ENCODE results near the gene AOPEP. TPM values are rescaled to one million over a fixed set of nuclear protein-coding genes. Genes with fewer than 3 reads are reported as not detected.

The AOPEP gene
- total and polyA plus RNA-seq, 9 of the 15 experiments (the other 6 are each of a cell fraction or from before 2014, with no cell fraction given) = 4.5 to 19.3 (median 13.5) TPM

- TF ChIP-seq, protein P1, sequence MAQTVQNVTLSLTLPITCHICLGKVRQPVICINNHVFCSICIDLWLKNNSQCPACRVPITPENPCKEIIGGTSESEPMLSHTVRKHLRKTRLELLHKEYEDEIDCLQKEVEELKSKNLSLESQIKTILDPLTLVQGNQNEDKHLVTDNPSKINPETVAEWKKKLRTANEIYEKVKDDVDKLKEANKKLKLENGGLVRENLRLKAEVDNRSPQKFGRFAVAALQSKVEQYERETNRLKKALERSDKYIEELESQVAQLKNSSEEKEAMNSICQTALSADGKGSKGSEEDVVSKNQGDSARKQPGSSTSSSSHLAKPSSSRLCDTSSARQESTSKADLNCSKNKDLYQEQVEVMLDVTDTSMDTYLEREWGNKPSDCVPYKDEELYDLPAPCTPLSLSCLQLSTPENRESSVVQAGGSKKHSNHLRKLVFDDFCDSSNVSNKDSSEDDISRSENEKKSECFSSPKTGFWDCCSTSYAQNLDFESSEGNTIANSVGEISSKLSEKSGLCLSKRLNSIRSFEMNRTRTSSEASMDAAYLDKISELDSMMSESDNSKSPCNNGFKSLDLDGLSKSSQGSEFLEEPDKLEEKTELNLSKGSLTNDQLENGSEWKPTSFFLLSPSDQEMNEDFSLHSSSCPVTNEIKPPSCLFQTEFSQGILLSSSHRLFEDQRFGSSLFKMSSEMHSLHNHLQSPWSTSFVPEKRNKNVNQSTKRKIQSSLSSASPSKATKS (CRISPR knock-in tag; IDR thresholded peaks at IDR 0.05) = no peak
- TF ChIP-seq ZKSCAN8 (CRISPR knock-in tag; IDR thresholded peaks at IDR 0.05) = no peak
- no peak for TF ChIP-seq ZEB2 (IDR thresholded peaks at IDR 0.05)
- TF ChIP-seq CREM (IDR thresholded peaks at IDR 0.05; ENCODE audit: low read depth) = no peak
- no peak for TF ChIP-seq XRCC3 (IDR thresholded peaks at IDR 0.05)
- TF ChIP-seq MAFF (IDR thresholded peaks at IDR 0.05; ENCODE audit: low read length) = peak; percentile 87
- no peak for TF ChIP-seq CTCFL (IDR thresholded peaks at IDR 0.05; ENCODE audit: borderline replicate concordance, insufficient read depth, low read depth, low read length, poor library complexity, severe bottlenecking)
- no peak for TF ChIP-seq ZMIZ1 (IDR thresholded peaks at IDR 0.05; ENCODE audit: low read depth in 2 of 2, low read length in 2 of 2)
- peak; percentile 95 for TF ChIP-seq NFE2 (IDR thresholded peaks at IDR 0.05; ENCODE audit: low read depth)
- no peak for TF ChIP-seq FOXJ3 (CRISPR knock-in tag; IDR thresholded peaks at IDR 0.05)
- no peak for TF ChIP-seq HEY1 (CRISPR knock-in tag; IDR thresholded peaks at IDR 0.05; ENCODE audit: borderline replicate concordance)
- TF ChIP-seq, protein P2, sequence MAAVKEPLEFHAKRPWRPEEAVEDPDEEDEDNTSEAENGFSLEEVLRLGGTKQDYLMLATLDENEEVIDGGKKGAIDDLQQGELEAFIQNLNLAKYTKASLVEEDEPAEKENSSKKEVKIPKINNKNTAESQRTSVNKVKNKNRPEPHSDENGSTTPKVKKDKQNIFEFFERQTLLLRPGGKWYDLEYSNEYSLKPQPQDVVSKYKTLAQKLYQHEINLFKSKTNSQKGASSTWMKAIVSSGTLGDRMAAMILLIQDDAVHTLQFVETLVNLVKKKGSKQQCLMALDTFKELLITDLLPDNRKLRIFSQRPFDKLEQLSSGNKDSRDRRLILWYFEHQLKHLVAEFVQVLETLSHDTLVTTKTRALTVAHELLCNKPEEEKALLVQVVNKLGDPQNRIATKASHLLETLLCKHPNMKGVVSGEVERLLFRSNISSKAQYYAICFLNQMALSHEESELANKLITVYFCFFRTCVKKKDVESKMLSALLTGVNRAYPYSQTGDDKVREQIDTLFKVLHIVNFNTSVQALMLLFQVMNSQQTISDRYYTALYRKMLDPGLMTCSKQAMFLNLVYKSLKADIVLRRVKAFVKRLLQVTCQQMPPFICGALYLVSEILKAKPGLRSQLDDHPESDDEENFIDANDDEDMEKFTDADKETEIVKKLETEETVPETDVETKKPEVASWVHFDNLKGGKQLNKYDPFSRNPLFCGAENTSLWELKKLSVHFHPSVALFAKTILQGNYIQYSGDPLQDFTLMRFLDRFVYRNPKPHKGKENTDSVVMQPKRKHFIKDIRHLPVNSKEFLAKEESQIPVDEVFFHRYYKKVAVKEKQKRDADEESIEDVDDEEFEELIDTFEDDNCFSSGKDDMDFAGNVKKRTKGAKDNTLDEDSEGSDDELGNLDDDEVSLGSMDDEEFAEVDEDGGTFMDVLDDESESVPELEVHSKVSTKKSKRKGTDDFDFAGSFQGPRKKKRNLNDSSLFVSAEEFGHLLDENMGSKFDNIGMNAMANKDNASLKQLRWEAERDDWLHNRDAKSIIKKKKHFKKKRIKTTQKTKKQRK (IDR thresholded peaks at IDR 0.05; ENCODE audit: borderline replicate concordance, low read depth, low read length) = no peak
- TF ChIP-seq, protein P3, sequence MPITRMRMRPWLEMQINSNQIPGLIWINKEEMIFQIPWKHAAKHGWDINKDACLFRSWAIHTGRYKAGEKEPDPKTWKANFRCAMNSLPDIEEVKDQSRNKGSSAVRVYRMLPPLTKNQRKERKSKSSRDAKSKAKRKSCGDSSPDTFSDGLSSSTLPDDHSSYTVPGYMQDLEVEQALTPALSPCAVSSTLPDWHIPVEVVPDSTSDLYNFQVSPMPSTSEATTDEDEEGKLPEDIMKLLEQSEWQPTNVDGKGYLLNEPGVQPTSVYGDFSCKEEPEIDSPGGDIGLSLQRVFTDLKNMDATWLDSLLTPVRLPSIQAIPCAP (CRISPR knock-in tag; IDR thresholded peaks at IDR 0.05; ENCODE audit: borderline replicate concordance) = no peak
- no peak for TF ChIP-seq HNRNPLL (IDR thresholded peaks at IDR 0.05; ENCODE audit: low read depth, low read length, poor library complexity, severe bottlenecking)
- no peak for TF ChIP-seq XRCC4 (IDR thresholded peaks at IDR 0.05; ENCODE audit: extremely low read depth, insufficient read depth, insufficient read length)
- no peak for TF ChIP-seq BDP1 (IDR thresholded peaks at IDR 0.05; ENCODE audit: insufficient read depth, insufficient read length)
- TF ChIP-seq PTRF (tag; IDR thresholded peaks at IDR 0.05) = no peak
Observed at GRCh38 chr9:94985649-94986048, 259.1 kb downstream of the AOPEP start (continued).

Measured in K562 (cell line).